GM12874 (cell line): ENCODE data around the gene MSRB3.

Source experiments
- TF ChIP-seq, protein P1 (sequence below): IDR thresholded peaks from 2 replicates; pipeline ENCODE4 v1.5.1; 2011; ENCODE audit warnings: low read depth, mild to moderate bottlenecking, control low read depth, low read length, moderate library complexity; ENCODE audit not compliant: insufficient read depth

Gene MSRB3

DNA sequence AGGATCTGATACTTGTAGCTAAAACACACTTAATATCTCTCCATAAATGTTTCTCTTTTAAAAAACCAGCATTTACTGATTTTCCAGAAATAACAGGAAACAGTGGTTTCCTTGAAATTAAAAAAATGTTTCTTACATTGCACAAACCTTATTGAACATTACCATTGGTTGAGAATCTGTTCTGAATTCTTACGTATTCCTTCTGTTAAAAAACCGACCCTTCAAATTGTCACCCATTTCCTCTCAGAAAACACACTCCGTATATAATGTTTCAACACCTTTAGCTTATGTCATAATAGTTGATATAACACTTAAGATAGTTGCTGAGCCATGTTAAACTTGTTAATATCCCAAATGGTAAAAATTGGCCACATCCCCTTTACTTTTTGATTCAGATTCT lies 51.2 kb downstream of the MSRB3 start:
- TF ChIP-seq, protein P1, sequence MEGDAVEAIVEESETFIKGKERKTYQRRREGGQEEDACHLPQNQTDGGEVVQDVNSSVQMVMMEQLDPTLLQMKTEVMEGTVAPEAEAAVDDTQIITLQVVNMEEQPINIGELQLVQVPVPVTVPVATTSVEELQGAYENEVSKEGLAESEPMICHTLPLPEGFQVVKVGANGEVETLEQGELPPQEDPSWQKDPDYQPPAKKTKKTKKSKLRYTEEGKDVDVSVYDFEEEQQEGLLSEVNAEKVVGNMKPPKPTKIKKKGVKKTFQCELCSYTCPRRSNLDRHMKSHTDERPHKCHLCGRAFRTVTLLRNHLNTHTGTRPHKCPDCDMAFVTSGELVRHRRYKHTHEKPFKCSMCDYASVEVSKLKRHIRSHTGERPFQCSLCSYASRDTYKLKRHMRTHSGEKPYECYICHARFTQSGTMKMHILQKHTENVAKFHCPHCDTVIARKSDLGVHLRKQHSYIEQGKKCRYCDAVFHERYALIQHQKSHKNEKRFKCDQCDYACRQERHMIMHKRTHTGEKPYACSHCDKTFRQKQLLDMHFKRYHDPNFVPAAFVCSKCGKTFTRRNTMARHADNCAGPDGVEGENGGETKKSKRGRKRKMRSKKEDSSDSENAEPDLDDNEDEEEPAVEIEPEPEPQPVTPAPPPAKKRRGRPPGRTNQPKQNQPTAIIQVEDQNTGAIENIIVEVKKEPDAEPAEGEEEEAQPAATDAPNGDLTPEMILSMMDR: no peak

DNA sequence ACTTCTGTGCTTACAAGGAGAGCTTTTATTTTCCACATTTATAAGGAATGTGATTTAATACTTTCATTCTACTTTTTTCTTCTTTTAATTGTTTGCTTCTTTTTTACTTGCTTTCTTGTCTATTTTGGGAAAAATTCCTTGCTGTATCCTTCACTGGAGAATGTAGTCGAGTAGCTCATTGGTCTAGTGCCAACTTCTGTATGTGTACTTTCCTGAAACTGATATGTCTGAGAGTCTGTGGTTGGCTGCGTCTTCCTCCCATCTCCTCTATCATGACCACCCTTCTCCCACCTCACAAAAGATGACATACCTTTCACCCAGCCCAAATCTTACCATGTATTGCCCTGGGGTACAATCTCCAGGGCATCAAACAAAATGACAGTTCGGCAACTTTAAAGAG lies 51.8 kb downstream of the MSRB3 start:
- TF ChIP-seq, protein P1: no peak

DNA sequence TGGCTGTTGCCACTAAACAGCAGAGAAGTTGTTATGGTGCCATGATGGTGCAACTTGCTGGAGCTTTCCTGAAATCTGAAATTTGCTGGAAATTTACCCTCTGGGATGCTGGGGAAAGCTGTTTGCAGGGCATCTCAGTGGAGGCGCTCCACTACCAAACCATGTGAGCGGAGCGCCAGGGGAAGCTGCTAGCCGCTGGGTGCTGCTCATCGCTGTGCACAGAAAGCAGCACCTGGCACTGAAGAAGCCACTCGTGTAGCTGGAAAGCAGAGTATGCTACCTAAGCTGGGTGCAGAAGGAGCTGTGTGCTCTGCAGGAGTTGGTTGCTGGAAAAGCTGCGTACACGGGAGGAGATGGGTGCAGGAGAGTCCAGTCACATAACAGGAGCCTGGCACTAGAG lies 53.0 kb downstream of the MSRB3 start:
- TF ChIP-seq, protein P1: no peak

DNA sequence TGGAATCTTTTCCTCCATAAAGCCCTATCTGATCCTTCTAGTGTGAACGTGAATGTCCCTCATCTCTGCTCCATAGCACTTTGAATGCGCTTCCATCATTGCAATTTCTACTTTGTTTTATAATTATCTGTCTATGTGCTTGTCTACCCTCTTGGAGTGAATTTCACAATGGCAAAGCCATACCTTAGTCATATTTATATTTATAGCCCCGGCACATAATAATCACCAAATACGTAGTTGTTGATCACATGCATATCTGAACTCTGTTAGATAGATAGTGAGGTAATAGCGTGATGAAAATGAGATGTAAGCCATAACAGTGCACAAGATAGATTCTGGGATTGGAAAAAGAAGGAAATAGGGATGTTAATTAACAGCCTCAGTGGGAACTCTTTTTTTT lies 55.2 kb downstream of the MSRB3 start:
- TF ChIP-seq, protein P1: no peak

DNA sequence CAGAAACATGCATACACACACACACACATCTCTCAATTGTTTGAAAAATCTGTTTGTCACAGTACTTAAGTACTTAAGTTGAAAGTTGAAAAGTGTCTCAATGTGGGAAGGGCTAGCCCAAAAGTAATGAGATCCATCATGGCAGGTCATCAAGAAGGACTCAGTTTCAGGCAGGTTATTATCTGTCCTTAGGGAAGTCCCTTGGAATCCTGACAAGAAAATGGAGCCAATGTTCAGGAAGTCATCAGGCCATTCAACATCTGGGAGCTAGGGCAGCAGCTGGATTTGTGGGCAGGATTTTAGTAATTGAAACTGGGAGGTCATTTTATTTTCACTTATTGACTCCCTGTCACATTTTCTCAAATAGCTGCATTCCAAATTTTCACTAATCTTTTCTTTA lies 56.0 kb downstream of the MSRB3 start:
- TF ChIP-seq, protein P1: no peak

DNA sequence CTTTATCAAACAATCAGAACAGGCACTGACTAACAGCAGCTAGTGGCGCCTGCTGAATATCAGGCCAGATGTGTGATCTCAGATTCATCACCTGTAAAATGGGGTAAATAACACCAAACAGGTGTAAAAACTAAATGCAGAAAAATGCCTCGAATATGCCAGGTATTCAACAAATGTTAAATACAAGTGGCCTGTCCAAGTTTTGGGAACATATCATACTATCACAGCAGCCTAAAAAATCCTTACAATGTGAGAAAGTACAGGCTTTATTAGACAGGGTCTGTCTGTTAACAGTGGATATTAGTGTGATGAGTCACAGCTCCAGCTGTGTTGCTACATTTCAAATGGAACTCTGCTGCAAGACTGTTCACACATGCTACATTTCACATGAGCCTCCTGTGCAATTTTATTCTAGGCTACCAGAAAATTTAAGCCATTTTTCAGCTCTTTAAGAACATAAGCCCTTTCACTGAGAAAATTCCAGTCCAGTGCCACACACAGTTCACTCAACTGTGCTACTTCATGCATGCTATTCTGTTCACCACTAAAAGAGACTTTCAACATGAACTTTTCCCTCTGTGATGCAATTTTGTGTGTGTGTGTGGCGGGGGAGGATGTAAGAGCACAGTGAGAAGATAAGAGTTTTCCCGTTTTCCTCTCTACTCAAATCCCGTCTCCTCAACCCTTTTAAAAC lies 56.7 kb downstream of the MSRB3 start:
- TF ChIP-seq, protein P1: no peak

DNA sequence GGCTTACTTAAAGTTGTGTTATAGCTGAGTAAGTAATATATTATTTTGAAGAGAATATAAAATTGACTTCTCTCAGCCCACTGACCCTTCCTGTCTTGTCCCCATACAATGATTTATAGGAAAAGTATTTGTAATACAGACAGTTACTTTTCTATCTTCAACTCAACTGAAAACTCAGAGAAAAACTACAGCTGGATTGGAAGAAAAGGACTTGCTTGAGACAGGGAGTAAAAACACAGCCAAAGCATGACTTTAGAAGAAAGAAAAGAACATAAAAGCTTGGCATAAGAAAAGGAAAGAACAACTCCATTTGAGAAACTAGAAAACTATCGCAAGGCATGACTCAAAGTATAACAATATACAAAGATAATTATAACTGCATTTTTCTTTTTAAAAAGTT lies 57.5 kb downstream of the MSRB3 start:
- TF ChIP-seq, protein P1: no peak
